Large intestine (tissue), 3 donors: ENCODE results near the gene PARP9. TPM values are rescaled to one million over a fixed set of nuclear protein-coding genes. Genes with fewer than 3 reads are reported as not detected.

Source experiments
- DNase-seq, 2 donors: peaks; one replicate each; pipeline versions ENCODE4 v3.0.0 to v3.0.0-alpha.2; 2013
- H3K27ac ChIP-seq: one replicate; pipeline ENCODE4 v1.5.1; 2013; ENCODE audit warnings: low read length
- H3K27me3 ChIP-seq: 2 replicates; pipeline ENCODE4 v1.6.1; 2013; ENCODE audit warnings: low read length; ENCODE audit not compliant: control insufficient read depth, insufficient read depth
- H3K36me3 ChIP-seq: 2 replicates; pipeline ENCODE4 v1.6.1; 2013; ENCODE audit warnings: low read length; ENCODE audit not compliant: control insufficient read depth, insufficient read depth
- H3K4me1 ChIP-seq: one replicate; pipeline ENCODE4 v1.6.1; 2013; ENCODE audit warnings: low read length; ENCODE audit not compliant: control insufficient read depth, insufficient read depth
- H3K4me3 ChIP-seq: one replicate; pipeline ENCODE4 v1.5.1; 2013; ENCODE audit warnings: low read length
- H3K9me3 ChIP-seq: one replicate; pipeline ENCODE4 v1.6.1; 2013; ENCODE audit warnings: mild to moderate bottlenecking, low read depth, low read length, moderate library complexity; ENCODE audit not compliant: control insufficient read depth
- WGBS: methylation state at CpG from one replicate; pipeline ENCODE4 v1.1.5; 2013; ENCODE audit warnings: low lambda C conversion rate; ENCODE audit not compliant: insufficient coverage; 5-methylcytosine and 5-hydroxymethylcytosine counted together
- polyA plus RNA-seq: library from polyadenylated mRNA; unstranded; fragments of 120-200 nt; gene quantifications from one replicate; pipeline ENCODE4 v1.2.1, GENCODE V29; 2013

Gene PARP9
- polyA plus RNA-seq, 1 donor, result 32.0 TPM

GRCh38 chr3:122557356-122557755 is 6.7 kb downstream of the PARP9 start:
- 100% methylated on average over 1 of the region's 5 CpGs for WGBS
- Histone ChIP-seq H3K27ac (no peak overlapping the region), H3K36me3 (peaks cover 54% of the 10 kb centered on the region)

GRCh38 chr3:122555275-122556071 is 8.6 kb downstream of the PARP9 start:
- H3K36me3 ChIP-seq, result peaks cover 71% of the 10 kb centered on the region
- no peak overlapping the region for H3K27ac ChIP-seq

More at GRCh38 chr3:122557356-122557755, 6.7 kb downstream of the PARP9 start:
- no peak for DNase-seq
- no peaks in the 10 kb centered on the region for H3K27me3 ChIP-seq
- no peaks in the 10 kb centered on the region for H3K4me1 ChIP-seq
- H3K4me3 ChIP-seq, result no peak overlapping the region
- no peaks in the 10 kb centered on the region for H3K9me3 ChIP-seq

GRCh38 chr3:122553171-122553570 is 10.9 kb downstream of the PARP9 start:
- no peak for DNase-seq
- no peaks in the 10 kb centered on the region for H3K9me3 ChIP-seq
- no peak overlapping the region for H3K27ac ChIP-seq
- WGBS, result 60% methylated on average over 1 of the region's 3 CpGs
- H3K4me3 ChIP-seq, result no peak overlapping the region
- H3K27me3 ChIP-seq, result no peaks in the 10 kb centered on the region
- no peaks in the 10 kb centered on the region for H3K4me1 ChIP-seq
- peaks cover 73% of the 10 kb centered on the region for H3K36me3 ChIP-seq

More at GRCh38 chr3:122555275-122556071, 8.6 kb downstream of the PARP9 start:
- Histone ChIP-seq H3K27me3 (no peaks in the 10 kb centered on the region), H3K4me3 (no peak overlapping the region), H3K4me1 (no peaks in the 10 kb centered on the region), H3K9me3 (no peaks in the 10 kb centered on the region)
- no peak for DNase-seq
- WGBS, result 100% methylated on average over 1 of the region's 6 CpGs

GRCh38 chr3:122548619-122549018 is 15.5 kb downstream of the PARP9 start:
- no peaks in the 10 kb centered on the region for H3K4me1 ChIP-seq
- H3K4me3 ChIP-seq, result no peak overlapping the region
- no CpG with 5 or more reads among the region's 1 CpG for WGBS
- H3K36me3 ChIP-seq, result peaks cover 67% of the 10 kb centered on the region
- H3K27me3 ChIP-seq, result no peaks in the 10 kb centered on the region
- DNase-seq, result no peak
- no peak overlapping the region for H3K27ac ChIP-seq
- H3K9me3 ChIP-seq, result no peaks in the 10 kb centered on the region

- Histone ChIP-seq H3K4me3 (no peak overlapping the region), H3K27ac (no peak overlapping the region), H3K36me3 (peaks cover 63% of the 10 kb centered on the region), H3K27me3 (no peaks in the 10 kb centered on the region), H3K4me1 (no peaks in the 10 kb centered on the region), H3K9me3 (no peaks in the 10 kb centered on the region)
- WGBS, result 86% methylated on average over 1 of the region's 3 CpGs
- DNase-seq, result no peak
These were observed 16.0 kb downstream of the PARP9 start for GRCh38 chr3:122548076-122548475.

- Histone ChIP-seq H3K27me3 (no peaks in the 10 kb centered on the region), H3K4me1 (no peaks in the 10 kb centered on the region), H3K4me3 (no peak overlapping the region), H3K9me3 (no peaks in the 10 kb centered on the region), H3K36me3 (peaks cover 51% of the 10 kb centered on the region), H3K27ac (no peak overlapping the region)
- WGBS, result no CpG with 5 or more reads among the region's 5 CpGs
- DNase-seq, result no peak
These were observed 17.9 kb downstream of the PARP9 start for GRCh38 chr3:122546151-122546550.

GRCh38 chr3:122538956-122539490 is 25.1 kb downstream of the PARP9 start:
- Histone ChIP-seq H3K4me1 (peaks cover 14% of the 10 kb centered on the region), H3K27me3 (no peaks in the 10 kb centered on the region), H3K9me3 (no peaks in the 10 kb centered on the region), H3K4me3 (no peak overlapping the region), H3K36me3 (peaks cover 38% of the 10 kb centered on the region), H3K27ac (peak overlapping the region; percentile 58)
- DNase-seq, result peak; percentile 70 to 85
- 37% methylated on average over 4 of the region's 7 CpGs for WGBS

GRCh38 chr3:122536632-122537001 is 27.5 kb downstream of the PARP9 start:
- H3K36me3 ChIP-seq, result peaks cover 57% of the 10 kb centered on the region
- DNase-seq, result peak; percentile 54 to 61
- peaks cover 14% of the 10 kb centered on the region for H3K4me1 ChIP-seq
- no peaks in the 10 kb centered on the region for H3K27me3 ChIP-seq
- H3K4me3 ChIP-seq, result no peak overlapping the region
- no peaks in the 10 kb centered on the region for H3K9me3 ChIP-seq
- no peak overlapping the region for H3K27ac ChIP-seq
- WGBS, result no CpG with 5 or more reads among the region's 3 CpGs

- no peaks in the 10 kb centered on the region for H3K27me3 ChIP-seq
- peaks cover 55% of the 10 kb centered on the region for H3K36me3 ChIP-seq
- H3K9me3 ChIP-seq, result no peaks in the 10 kb centered on the region
- H3K4me1 ChIP-seq, result peaks cover 14% of the 10 kb centered on the region
- no peak overlapping the region for H3K27ac ChIP-seq
- H3K4me3 ChIP-seq, result no peak overlapping the region
- 90% methylated on average over 3 of the region's 6 CpGs for WGBS
- no peak for DNase-seq
These were observed 28.0 kb downstream of the PARP9 start for GRCh38 chr3:122535964-122536631.

- Histone ChIP-seq H3K4me1 (peaks cover 14% of the 10 kb centered on the region), H3K27ac (no peak overlapping the region), H3K4me3 (no peak overlapping the region), H3K36me3 (peaks cover 51% of the 10 kb centered on the region), H3K9me3 (no peaks in the 10 kb centered on the region), H3K27me3 (no peaks in the 10 kb centered on the region)
- peak; percentile 22 to 42 for DNase-seq
- WGBS, result no CpG with 5 or more reads among the region's 1 CpG
These were observed 30.2 kb downstream of the PARP9 start for GRCh38 chr3:122533931-122534334.
